Measurements from ENCODE around the gene SRC. TPM values are rescaled to one million over a fixed set of nuclear protein-coding genes. Genes with fewer than 3 reads are reported as not detected.

The SRC gene
- total RNA-seq, 8 experiments from 2014 or later: 13.5 to 31.4 (median 17.7) TPM

GRCh38 chr20:37350649-37351574 lies 5.0 kb downstream of the SRC start:
- Histone ChIP-seq H3K4me1 (replicated peaks in 1 of 2) (no peaks in the 10 kb centered on the region), H3K27ac (no peak overlapping the region), H3K4me3 (no peak overlapping the region)
- in situ Hi-C loops (cut with MboI; ENCODE audit: low pct_unique_long_range_greater_than_20kb in 2 of 9, low sequenced_read_pairs in 9 of 9, unreplicated experiment in 9 of 9): no loop called here
- no peak for ATAC-seq (replicated peaks in 6 of 8)
- WGBS, 10 experiments: 59 to 100% (median 83%) methylated on average over 2 to 4 of the region's 7 CpGs; no CpG with 5 or more reads in 6 of the 10 experiments

- Histone ChIP-seq H3K4me3 (no peak overlapping the region), H3K27ac (no peak overlapping the region), H3K4me1 (replicated peaks in 1 of 2) (no peaks in the 10 kb centered on the region)
- ATAC-seq (replicated peaks in 6 of 8): no peak
- WGBS, 10 experiments: 77 to 100% (median 90%) methylated on average over 1 to 7 of the region's 12 CpGs; no CpG with 5 or more reads in 4 of the 10 experiments
- in situ Hi-C loops (cut with MboI; ENCODE audit: low pct_unique_long_range_greater_than_20kb in 2 of 9, low sequenced_read_pairs in 9 of 9, unreplicated experiment in 9 of 9): no loop called here
Observed at GRCh38 chr20:37351689-37352607, 6.0 kb downstream of the SRC start.

GRCh38 chr20:37352608-37352980 lies 6.7 kb downstream of the SRC start:
- no peak overlapping the region for H3K4me3 ChIP-seq
- WGBS, 10 experiments: 80 to 100% (median 86%) methylated on average over 1 to 7 of the region's 11 CpGs; no CpG with 5 or more reads in 3 of the 10 experiments
- in situ Hi-C loops (cut with MboI; ENCODE audit: low pct_unique_long_range_greater_than_20kb in 2 of 9, low sequenced_read_pairs in 9 of 9, unreplicated experiment in 9 of 9): no loop called here
- H3K27ac ChIP-seq: no peak overlapping the region
- no peak for ATAC-seq (replicated peaks in 6 of 8)
- no peaks in the 10 kb centered on the region for H3K4me1 ChIP-seq (replicated peaks in 1 of 2)

- Histone ChIP-seq H3K4me1 (replicated peaks in 1 of 2) (peaks cover 0 to 4% of the 10 kb centered on the region in 2 donors), H3K27ac (no peak overlapping the region), H3K4me3 (no peak overlapping the region)
- in situ Hi-C loops (cut with MboI; ENCODE audit: low pct_unique_long_range_greater_than_20kb in 2 of 9, low sequenced_read_pairs in 9 of 9, unreplicated experiment in 9 of 9): no loop called here
- WGBS, 10 experiments: 90 to 100% (median 100%) methylated on average over 1 to 4 of the region's 13 CpGs; no CpG with 5 or more reads in 5 of the 10 experiments
- no peak for ATAC-seq (replicated peaks in 6 of 8)
Observed at GRCh38 chr20:37353285-37353849, 7.4 kb downstream of the SRC start.

- in situ Hi-C loops (cut with MboI; ENCODE audit: low pct_unique_long_range_greater_than_20kb in 2 of 9, low sequenced_read_pairs in 9 of 9, unreplicated experiment in 9 of 9): no loop called here
- 82 to 100% (median 98%) methylated on average over 1 to 11 of the region's 18 CpGs; no CpG with 5 or more reads in 4 of the 10 experiments for WGBS, 10 experiments
- ATAC-seq (replicated peaks in 6 of 8): no peak
- no peak overlapping the region for H3K4me3 ChIP-seq
- H3K4me1 ChIP-seq (replicated peaks in 1 of 2): peaks cover 0 to 13% of the 10 kb centered on the region in 2 donors
- H3K27ac ChIP-seq: no peak overlapping the region
Observed at GRCh38 chr20:37354210-37355195, 8.6 kb downstream of the SRC start.

GRCh38 chr20:37355252-37356180 lies 9.6 kb downstream of the SRC start:
- in situ Hi-C loops (cut with MboI; ENCODE audit: low pct_unique_long_range_greater_than_20kb in 2 of 9, low sequenced_read_pairs in 9 of 9, unreplicated experiment in 9 of 9): no loop called here
- H3K4me1 ChIP-seq (replicated peaks in 1 of 2): peaks cover 0 to 14% of the 10 kb centered on the region in 2 donors
- no peak overlapping the region for H3K4me3 ChIP-seq
- WGBS, 10 experiments: 67 to 100% (median 95%) methylated on average over 1 to 4 of the region's 15 CpGs; no CpG with 5 or more reads in 2 of the 10 experiments
- no peak for ATAC-seq (replicated peaks in 6 of 8)
- H3K27ac ChIP-seq: no peak overlapping the region

- H3K4me3 ChIP-seq: no peak overlapping the region
- in situ Hi-C loops (cut with MboI; ENCODE audit: low pct_unique_long_range_greater_than_20kb in 2 of 9, low sequenced_read_pairs in 9 of 9, unreplicated experiment in 9 of 9): no loop called here
- no peak for ATAC-seq (replicated peaks in 6 of 8)
- H3K4me1 ChIP-seq (replicated peaks in 1 of 2): peaks cover 0 to 14% of the 10 kb centered on the region in 2 donors
- no peak overlapping the region for H3K27ac ChIP-seq
- 100% methylated on average over 1 of the region's 8 CpGs; no CpG with 5 or more reads in 9 of the 10 experiments for WGBS, 10 experiments
Observed at GRCh38 chr20:37356387-37356786, 10.4 kb downstream of the SRC start.

- Histone ChIP-seq H3K4me3 (no peak overlapping the region), H3K27ac (no peak overlapping the region), H3K4me1 (replicated peaks in 1 of 2) (peaks cover 0 to 14% of the 10 kb centered on the region in 2 donors)
- 20 to 87% (median 65%) methylated on average over 1 to 8 of the region's 11 CpGs; no CpG with 5 or more reads in 4 of the 10 experiments for WGBS, 10 experiments
- in situ Hi-C loops (cut with MboI; ENCODE audit: low pct_unique_long_range_greater_than_20kb in 2 of 9, low sequenced_read_pairs in 9 of 9, unreplicated experiment in 9 of 9): no loop called here
- ATAC-seq (replicated peaks in 6 of 8): no peak
Observed at GRCh38 chr20:37356961-37357371, 11.0 kb downstream of the SRC start.

GRCh38 chr20:37357481-37358365 lies 11.8 kb downstream of the SRC start:
- no peak overlapping the region for H3K4me3 ChIP-seq
- H3K27ac ChIP-seq: no peak overlapping the region
- ATAC-seq (replicated peaks in 6 of 8): peak in 1 of 8 experiments; percentile 11
- WGBS, 10 experiments: 63 to 100% (median 88%) methylated on average over 1 to 8 of the region's 15 CpGs; no CpG with 5 or more reads in 3 of the 10 experiments
- in situ Hi-C loops (cut with MboI; ENCODE audit: low pct_unique_long_range_greater_than_20kb in 2 of 9, low sequenced_read_pairs in 9 of 9, unreplicated experiment in 9 of 9): no loop called here
- peaks cover 0 to 14% of the 10 kb centered on the region in 2 donors for H3K4me1 ChIP-seq (replicated peaks in 1 of 2)

GRCh38 chr20:37358366-37359150 lies 12.6 kb downstream of the SRC start:
- Histone ChIP-seq H3K4me1 (replicated peaks in 1 of 2) (peaks cover 0 to 14% of the 10 kb centered on the region in 2 donors), H3K27ac (no peak overlapping the region), H3K4me3 (no peak overlapping the region)
- ATAC-seq (replicated peaks in 6 of 8): peak in 5 of 8 experiments; percentile 12 to 59 (median 14)
- in situ Hi-C loops (cut with MboI; ENCODE audit: low pct_unique_long_range_greater_than_20kb in 2 of 9, low sequenced_read_pairs in 9 of 9, unreplicated experiment in 9 of 9): no loop called here
- WGBS, 10 experiments: 100% methylated on average over 2 of the region's 23 CpGs; no CpG with 5 or more reads in 9 of the 10 experiments

Measured in motor neuron (in vitro differentiated cells).